Germinal center (tissue), 1 donor: ENCODE measurements around the gene TMPRSS3.

Experiments used
- DNase-seq: peaks from one replicate; pipeline ENCODE4 v3.0.0; 2012; ENCODE audit warnings: mixed read lengths, low spot score

TMPRSS3 gene

GRCh38 chr21:42388740-42389448 is 7.0 kb downstream of the TMPRSS3 start:
- DNase-seq, result no peak

DNA sequence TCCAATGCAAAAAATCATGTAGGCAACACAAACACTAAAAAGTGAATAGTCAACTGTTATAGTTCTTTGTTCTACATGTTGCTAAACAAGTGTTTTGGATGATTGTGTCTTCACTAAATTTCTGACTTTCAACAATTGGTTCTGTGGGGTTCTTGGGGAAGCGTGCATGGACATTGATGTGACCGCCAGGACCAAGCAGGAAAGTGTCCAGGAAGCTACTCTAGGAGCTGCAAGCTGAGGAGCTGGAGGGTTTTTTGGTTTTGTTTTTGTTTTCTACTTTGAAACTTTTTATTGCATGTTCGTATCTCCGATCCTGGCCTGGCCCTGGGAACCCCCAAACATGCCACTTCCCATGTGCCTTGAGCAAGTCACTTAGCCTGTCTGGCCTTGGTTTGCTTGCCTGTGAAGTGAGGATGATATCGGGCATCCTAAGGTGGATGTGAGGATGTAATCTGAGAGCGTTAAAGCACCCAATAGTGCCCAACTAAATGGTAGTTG is 8.0 kb downstream of the TMPRSS3 start:
- no peak for DNase-seq

DNA sequence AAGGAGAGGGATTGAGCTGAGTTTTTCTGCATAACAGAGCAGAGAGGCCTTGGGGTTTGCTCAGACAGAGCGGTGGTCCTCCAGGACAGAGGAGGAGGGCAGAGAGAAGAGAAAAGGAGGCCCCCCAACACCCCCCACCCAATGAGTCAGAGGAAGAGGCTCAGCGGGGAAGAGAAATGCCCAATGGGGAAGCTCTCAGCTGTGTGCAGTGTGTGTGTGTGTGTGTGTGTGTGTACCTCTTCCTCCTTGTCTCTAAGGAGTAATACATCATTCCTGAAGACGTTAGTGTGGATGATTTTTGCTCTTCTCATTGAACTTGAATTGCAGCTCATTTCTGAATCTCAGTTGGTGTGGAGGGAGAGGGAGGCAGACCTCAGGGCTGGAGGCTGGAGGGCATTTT is 8.7 kb downstream of the TMPRSS3 start:
- no peak for DNase-seq

GRCh38 chr21:42386034-42386591 is 9.7 kb downstream of the TMPRSS3 start:
- no peak for DNase-seq

- DNase-seq, result no peak
Observed at GRCh38 chr21:42385619-42386018, 10.2 kb downstream of the TMPRSS3 start.

GRCh38 chr21:42384989-42385388 is 10.9 kb downstream of the TMPRSS3 start:
- DNase-seq, result no peak

GRCh38 chr21:42384156-42384945 is 11.5 kb downstream of the TMPRSS3 start:
- DNase-seq, result no peak

GRCh38 chr21:42383331-42383730 is 12.5 kb downstream of the TMPRSS3 start:
- no peak for DNase-seq

DNA sequence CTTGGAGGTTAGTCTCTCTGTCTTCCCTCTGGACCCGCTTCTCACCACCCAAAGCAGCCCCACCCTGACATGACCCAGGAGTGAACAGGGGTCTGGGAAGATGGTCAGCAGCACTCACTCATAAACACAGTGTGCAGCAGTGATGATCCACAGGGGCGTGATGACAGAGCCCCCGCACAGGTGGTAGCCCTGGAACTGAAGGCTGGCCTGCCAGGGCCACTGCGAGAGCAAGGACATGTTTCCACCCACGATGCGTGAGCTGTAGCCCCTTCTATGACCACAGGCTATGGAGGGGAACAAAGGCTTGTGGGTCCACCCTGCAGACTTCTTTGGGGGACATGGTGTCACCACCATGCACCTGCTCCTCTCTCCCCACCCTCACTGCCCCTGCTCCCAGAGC is 12.9 kb downstream of the TMPRSS3 start:
- no peak for DNase-seq

GRCh38 chr21:42381347-42381984 is 14.4 kb downstream of the TMPRSS3 start:
- peak; percentile 55 for DNase-seq

- DNase-seq, result peak; percentile 64
Observed at GRCh38 chr21:42379426-42380215, 16.2 kb downstream of the TMPRSS3 start.

GRCh38 chr21:42378418-42378817 is 17.4 kb downstream of the TMPRSS3 start:
- no peak for DNase-seq

DNA sequence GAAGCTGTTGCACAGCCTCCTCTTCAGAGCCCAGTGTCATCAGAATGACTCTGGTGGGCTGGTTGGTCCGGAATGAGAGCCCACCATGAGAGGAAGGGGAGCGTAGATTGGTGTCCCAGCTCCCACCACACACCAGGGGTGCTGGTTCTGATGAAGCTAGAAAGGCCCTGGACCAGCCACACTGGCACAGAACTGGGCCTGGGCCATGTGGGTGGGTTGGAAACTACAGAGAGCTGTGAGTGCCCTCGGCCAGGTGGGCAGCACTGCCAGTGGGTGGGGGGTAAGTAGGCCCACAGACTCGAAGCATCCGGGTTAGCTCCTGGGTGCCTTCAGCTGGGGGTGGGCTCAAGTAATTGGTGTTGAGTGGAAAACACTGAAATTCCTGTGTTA is 17.9 kb downstream of the TMPRSS3 start:
- DNase-seq, result no peak

GRCh38 chr21:42377211-42377950 is 18.5 kb downstream of the TMPRSS3 start:
- no peak for DNase-seq

GRCh38 chr21:42376338-42376982 is 19.4 kb downstream of the TMPRSS3 start:
- no peak for DNase-seq

- no peak for DNase-seq
Observed at GRCh38 chr21:42375966-42376337, 19.9 kb downstream of the TMPRSS3 start.

- DNase-seq, result no peak
Observed at GRCh38 chr21:42375506-42375905, 20.3 kb downstream of the TMPRSS3 start.

GRCh38 chr21:42374864-42375499 is 20.9 kb downstream of the TMPRSS3 start:
- DNase-seq, result no peak

- no peak for DNase-seq
Observed at GRCh38 chr21:42374457-42374856, 21.4 kb downstream of the TMPRSS3 start.

DNA sequence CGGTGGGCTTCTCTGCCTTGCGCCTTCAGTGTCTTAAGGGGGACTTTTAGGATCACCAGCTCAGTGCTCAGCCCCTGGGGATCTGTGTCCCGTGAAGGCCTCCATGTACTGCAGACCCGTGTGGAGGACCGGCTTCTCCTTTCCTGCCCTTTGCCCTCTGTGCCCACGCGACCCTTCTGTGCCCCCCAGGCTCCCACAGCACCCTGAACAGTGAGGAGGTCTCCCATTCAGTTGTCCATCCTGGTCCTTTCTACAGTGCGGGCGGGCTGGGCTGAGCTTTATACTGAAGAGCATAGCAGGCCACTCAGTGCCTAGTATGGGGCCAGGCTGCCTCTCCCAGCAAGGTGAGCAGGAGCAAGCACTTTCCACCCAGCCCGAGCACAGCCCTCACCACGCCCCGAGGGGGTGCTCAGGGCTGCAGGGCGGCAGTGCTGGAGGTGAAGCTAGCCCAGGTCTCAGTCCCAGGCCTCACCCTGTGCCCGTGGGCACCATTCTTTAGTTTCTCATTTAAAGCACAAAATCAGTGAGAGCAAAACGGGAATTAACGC is 21.9 kb downstream of the TMPRSS3 start:
- no peak for DNase-seq
